GF-D8 (cell line): ENCODE results near the gene F13A1.
"Not testable (repeated sequence)": the region's sequence is repeated elsewhere in the genome, so short reads cannot be mapped to it uniquely, and the experiment has no call there.

Source experiments
- DNase-seq: peaks from one replicate; lab custom pipeline; 2025; lab: John Stamatoyannopoulos, UW

The F13A1 gene

GRCh38 chr6:6317825-6318733 lies 2.4 kb downstream of the F13A1 start:
- no peak for DNase-seq

- DNase-seq, result no peak
Observed at GRCh38 chr6:6317386-6317785, 3.1 kb downstream of the F13A1 start.

GRCh38 chr6:6315660-6316059 lies 4.8 kb downstream of the F13A1 start:
- DNase-seq, result no peak

GRCh38 chr6:6314596-6314995 lies 5.9 kb downstream of the F13A1 start:
- DNase-seq, result no peak

- DNase-seq, result no peak
Observed at GRCh38 chr6:6312901-6313441, 7.5 kb downstream of the F13A1 start.

- DNase-seq, result no peak
Observed at GRCh38 chr6:6305575-6305974, 14.9 kb downstream of the F13A1 start.

- not testable (repeated sequence) for DNase-seq
Observed at GRCh38 chr6:6300383-6300782, 20.1 kb downstream of the F13A1 start.

- no peak for DNase-seq
Observed at GRCh38 chr6:6293317-6293716, 27.1 kb downstream of the F13A1 start.

GRCh38 chr6:6287415-6287814 lies 33.0 kb downstream of the F13A1 start:
- no peak for DNase-seq

GRCh38 chr6:6285679-6286078 lies 34.8 kb downstream of the F13A1 start:
- no peak for DNase-seq

GRCh38 chr6:6284221-6284966 lies 36.1 kb downstream of the F13A1 start:
- no peak for DNase-seq

- DNase-seq, result no peak
Observed at GRCh38 chr6:6283746-6284145, 36.7 kb downstream of the F13A1 start.

- DNase-seq, result no peak
Observed at GRCh38 chr6:6282716-6283115, 37.7 kb downstream of the F13A1 start.

GRCh38 chr6:6277413-6277812 lies 43.0 kb downstream of the F13A1 start:
- no peak for DNase-seq

GRCh38 chr6:6270948-6271535 lies 49.4 kb downstream of the F13A1 start:
- DNase-seq, result no peak

GRCh38 chr6:6260196-6260722 lies 60.2 kb downstream of the F13A1 start:
- no peak for DNase-seq

GRCh38 chr6:6256886-6257285 lies 63.6 kb downstream of the F13A1 start:
- no peak for DNase-seq

- no peak for DNase-seq
Observed at GRCh38 chr6:6256259-6256658, 64.2 kb downstream of the F13A1 start.

- no peak for DNase-seq
Observed at GRCh38 chr6:6251555-6252280, 68.7 kb downstream of the F13A1 start.

GRCh38 chr6:6248651-6249050 lies 71.8 kb downstream of the F13A1 start:
- no peak for DNase-seq

- no peak for DNase-seq
Observed at GRCh38 chr6:6246544-6246943, 73.9 kb downstream of the F13A1 start.

GRCh38 chr6:6244624-6245023 lies 75.8 kb downstream of the F13A1 start:
- DNase-seq, result no peak
